Thoracic aorta (tissue), 2 donors: Measurements from ENCODE around the gene DNM3. TPM values are rescaled to one million over a fixed set of nuclear protein-coding genes. Genes with fewer than 3 reads are reported as not detected.
A peak's percentile ranks its signal among the peaks of the same experiment; 100 is the strongest.

ENCODE experiments used
- ATAC-seq: fragments of 150-250 bp; one replicate; pipeline ENCODE4 v1.8.0; 2017; ENCODE audit warnings: low read depth; ENCODE audit not compliant: insufficient number of reproducible peaks, low FRiP score
- DNase-seq: peaks from one replicate; pipeline ENCODE4 v3.0.0-alpha.2; 2020; ENCODE audit warnings: low spot score
- H3K27ac ChIP-seq, 2 donors: fragments of 200-600 bp; sonication (generic); 1 replicate in 1 of 2; 2 replicates in 1 of 2; pipeline ENCODE4 v1.5.1; 2016; ENCODE audit warnings: mild to moderate bottlenecking in 2 of 2, moderate library complexity in 2 of 2
- H3K27me3 ChIP-seq: fragments of 200-600 bp; sonication (generic); replicated peaks from 2 replicates; pipeline ENCODE4 v1.6.0; 2016; ENCODE audit warnings: mild to moderate bottlenecking; ENCODE audit not compliant: insufficient read depth
- H3K36me3 ChIP-seq: fragments of 200-600 bp; sonication (generic); one replicate; pipeline ENCODE4 v1.5.1; 2016
- H3K4me1 ChIP-seq, 2 donors: fragments of 200-600 bp; sonication (generic); 1 replicate in 1 of 2; 2 replicates in 1 of 2; pipeline versions ENCODE4 v1.5.1 to v1.6.0; 2016; ENCODE audit warnings: low read depth in 2 of 2, mild to moderate bottlenecking in 1 of 2; ENCODE audit not compliant: control insufficient read depth in 1 of 2
- H3K4me3 ChIP-seq: fragments of 200-600 bp; sonication (generic); 2 replicates; pipeline ENCODE4 v1.5.1; 2016; ENCODE audit warnings: mild to moderate bottlenecking
- H3K9me3 ChIP-seq: fragments of 200-600 bp; sonication (generic); 2 replicates; pipeline ENCODE4 v1.5.1; 2016
- CTCF ChIP-seq: fragments of 200-600 bp; sonication (generic); IDR thresholded peaks from one replicate; pipeline ENCODE4 v1.5.1; 2019; ENCODE audit warnings: antibody characterized with exemption
- total RNA-seq, 2 donors: library from RNA; depleted of rRNA; stranded (reverse); fragments of >200 nt; gene quantifications; one replicate each; pipeline versions ENCODE4 v1.1.0 to v1.2.3, GENCODE V29; 2016

The DNM3 gene
- total RNA-seq, 2 donors from 2014 or later, result 5.8 to 7.5 TPM

- H3K4me3 ChIP-seq, result no peak overlapping the region
- no peaks in the 10 kb centered on the region for H3K9me3 ChIP-seq
- no peak for TF ChIP-seq CTCF
- ATAC-seq, result no peak
- peaks cover 0 to 9% of the 10 kb centered on the region in 2 donors for H3K4me1 ChIP-seq
- H3K27me3 ChIP-seq, result no peaks in the 10 kb centered on the region
- no peak for DNase-seq
- no peak overlapping the region for H3K27ac ChIP-seq
- H3K36me3 ChIP-seq, result no peaks in the 10 kb centered on the region
These were observed 199.2 kb downstream of the DNM3 start for GRCh38 chr1:172040466-172040865.

GRCh38 chr1:172041102-172041501 is 199.8 kb downstream of the DNM3 start:
- Histone ChIP-seq H3K27ac (no peak overlapping the region), H3K27me3 (no peaks in the 10 kb centered on the region), H3K9me3 (no peaks in the 10 kb centered on the region), H3K4me1 (peaks cover 0 to 9% of the 10 kb centered on the region in 2 donors), H3K36me3 (no peaks in the 10 kb centered on the region), H3K4me3 (no peak overlapping the region)
- ATAC-seq (no peak), DNase-seq (no peak)
- TF ChIP-seq CTCF, result no peak

DNA sequence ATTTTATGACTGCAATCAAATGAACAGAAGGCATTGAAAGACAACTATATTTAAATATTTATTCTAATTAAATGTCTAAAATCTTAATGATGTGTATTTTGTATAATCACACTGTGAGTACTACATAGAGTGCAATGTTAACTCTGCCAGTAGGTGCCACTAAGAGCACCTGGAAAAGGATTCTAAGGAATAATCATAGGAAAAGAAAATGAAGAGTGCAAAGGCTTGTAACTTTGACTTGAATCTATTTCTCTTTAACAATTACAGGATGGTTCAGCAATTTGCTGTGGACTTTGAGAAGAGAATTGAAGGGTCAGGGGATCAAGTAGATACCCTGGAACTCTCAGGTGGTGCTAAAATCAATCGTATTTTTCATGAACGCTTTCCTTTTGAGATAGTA is 200.4 kb downstream of the DNM3 start:
- Histone ChIP-seq H3K36me3 (no peaks in the 10 kb centered on the region), H3K27ac (no peak overlapping the region), H3K4me1 (peaks cover 0 to 9% of the 10 kb centered on the region in 2 donors), H3K27me3 (no peaks in the 10 kb centered on the region), H3K9me3 (no peaks in the 10 kb centered on the region), H3K4me3 (peak overlapping the region; percentile 45)
- DNase-seq (no peak), ATAC-seq (no peak)
- peak; percentile 43 for TF ChIP-seq CTCF

DNA sequence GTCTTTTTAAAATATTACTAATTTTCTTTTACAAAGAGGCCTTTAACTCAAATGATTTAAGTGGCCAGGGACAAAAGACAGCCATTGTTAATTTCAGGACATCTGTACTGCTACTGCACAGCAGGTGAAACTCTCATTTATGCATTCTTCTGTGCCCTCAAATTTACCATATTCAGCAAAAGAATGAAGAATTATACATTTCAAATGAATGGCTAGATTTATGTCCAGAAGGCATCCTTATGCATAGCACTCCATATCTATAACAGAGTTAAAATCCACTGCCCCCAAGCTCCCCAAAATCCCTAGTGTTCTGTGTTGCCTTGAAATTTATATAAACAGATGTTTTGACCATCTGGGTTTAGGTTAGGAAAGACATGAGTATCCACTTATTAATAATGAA is 202.6 kb downstream of the DNM3 start:
- Histone ChIP-seq H3K9me3 (no peaks in the 10 kb centered on the region), H3K4me3 (no peak overlapping the region), H3K4me1 (peaks cover 0 to 9% of the 10 kb centered on the region in 2 donors), H3K27me3 (no peaks in the 10 kb centered on the region), H3K27ac (no peak overlapping the region), H3K36me3 (no peaks in the 10 kb centered on the region)
- TF ChIP-seq CTCF, result no peak
- ATAC-seq (no peak), DNase-seq (no peak)

- no peak for DNase-seq
- Histone ChIP-seq H3K9me3 (no peaks in the 10 kb centered on the region), H3K27me3 (no peaks in the 10 kb centered on the region), H3K36me3 (no peaks in the 10 kb centered on the region), H3K4me1 (no peaks in the 10 kb centered on the region), H3K4me3 (no peak overlapping the region), H3K27ac (no peak overlapping the region)
- TF ChIP-seq CTCF, result no peak
- ATAC-seq, result no peak
These were observed 210.6 kb downstream of the DNM3 start for GRCh38 chr1:172051898-172052297.
